ENCODE data around the gene NPS. TPM values are rescaled to one million over a fixed set of nuclear protein-coding genes. Genes with fewer than 3 reads are reported as not detected.

Gene NPS
- polyA plus RNA-seq, 1 experiment = not detected

GRCh38 chr10:127552446-127552845 lies 3.3 kb downstream of the NPS start:
- H3K9me3 ChIP-seq (ENCODE audit: control insufficient read depth, insufficient read depth, low read length) = no peaks in the 10 kb centered on the region; the same call in none of the 2 replicates
- no peak overlapping the region for H3K27ac ChIP-seq (ENCODE audit: low read depth, low read length)
- ChIA-PET POLR2A (no interaction called here), CTCF (no interaction called here)
- no peak overlapping the region for H3K4me3 ChIP-seq (ENCODE audit: low read depth, low read length)
- TF ChIP-seq, protein P1, sequence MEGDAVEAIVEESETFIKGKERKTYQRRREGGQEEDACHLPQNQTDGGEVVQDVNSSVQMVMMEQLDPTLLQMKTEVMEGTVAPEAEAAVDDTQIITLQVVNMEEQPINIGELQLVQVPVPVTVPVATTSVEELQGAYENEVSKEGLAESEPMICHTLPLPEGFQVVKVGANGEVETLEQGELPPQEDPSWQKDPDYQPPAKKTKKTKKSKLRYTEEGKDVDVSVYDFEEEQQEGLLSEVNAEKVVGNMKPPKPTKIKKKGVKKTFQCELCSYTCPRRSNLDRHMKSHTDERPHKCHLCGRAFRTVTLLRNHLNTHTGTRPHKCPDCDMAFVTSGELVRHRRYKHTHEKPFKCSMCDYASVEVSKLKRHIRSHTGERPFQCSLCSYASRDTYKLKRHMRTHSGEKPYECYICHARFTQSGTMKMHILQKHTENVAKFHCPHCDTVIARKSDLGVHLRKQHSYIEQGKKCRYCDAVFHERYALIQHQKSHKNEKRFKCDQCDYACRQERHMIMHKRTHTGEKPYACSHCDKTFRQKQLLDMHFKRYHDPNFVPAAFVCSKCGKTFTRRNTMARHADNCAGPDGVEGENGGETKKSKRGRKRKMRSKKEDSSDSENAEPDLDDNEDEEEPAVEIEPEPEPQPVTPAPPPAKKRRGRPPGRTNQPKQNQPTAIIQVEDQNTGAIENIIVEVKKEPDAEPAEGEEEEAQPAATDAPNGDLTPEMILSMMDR (IDR thresholded peaks at IDR 0.05; ENCODE audit: low read depth, low read length) = no peak
- no peaks in the 10 kb centered on the region for H3K27me3 ChIP-seq (ENCODE audit: control insufficient read depth, insufficient read depth, low read length)
- DNase-seq (ENCODE audit: low read depth, low spot score) = no peak

GRCh38 chr10:127553417-127553816 lies 4.3 kb downstream of the NPS start:
- POLR2A ChIA-PET = no interaction called here
- CTCF ChIA-PET = no interaction called here
- Histone ChIP-seq H3K9me3 (ENCODE audit: control insufficient read depth, insufficient read depth, low read length) (no peaks in the 10 kb centered on the region; the same call in none of the 2 replicates), H3K4me3 (ENCODE audit: low read depth, low read length) (no peak overlapping the region), H3K27ac (ENCODE audit: low read depth, low read length) (no peak overlapping the region), H3K27me3 (ENCODE audit: control insufficient read depth, insufficient read depth, low read length) (no peaks in the 10 kb centered on the region)
- DNase-seq (ENCODE audit: low read depth, low spot score) = no peak
- TF ChIP-seq, protein P1 (IDR thresholded peaks at IDR 0.05; ENCODE audit: low read depth, low read length) = no peak

- Histone ChIP-seq H3K9me3 (ENCODE audit: control insufficient read depth, insufficient read depth, low read length) (peaks cover 3% of the 10 kb centered on the region), H3K4me3 (ENCODE audit: low read depth, low read length) (no peak overlapping the region), H3K27me3 (ENCODE audit: control insufficient read depth, insufficient read depth, low read length) (no peaks in the 10 kb centered on the region), H3K27ac (ENCODE audit: low read depth, low read length) (no peak overlapping the region)
- ChIA-PET CTCF (no interaction called here), POLR2A (no interaction called here)
- TF ChIP-seq, protein P1 (IDR thresholded peaks at IDR 0.05; ENCODE audit: low read depth, low read length) = no peak
- no peak for DNase-seq (ENCODE audit: low read depth, low spot score)
These were observed 7.8 kb downstream of the NPS start for GRCh38 chr10:127556916-127557315.

GRCh38 chr10:127561647-127562046 lies 12.5 kb downstream of the NPS start:
- Histone ChIP-seq H3K27me3 (ENCODE audit: control insufficient read depth, insufficient read depth, low read length) (no peaks in the 10 kb centered on the region), H3K27ac (ENCODE audit: low read depth, low read length) (no peak overlapping the region), H3K4me3 (ENCODE audit: low read depth, low read length) (no peak overlapping the region), H3K9me3 (ENCODE audit: control insufficient read depth, insufficient read depth, low read length) (peaks cover 6% of the 10 kb centered on the region)
- POLR2A ChIA-PET = no interaction called here
- TF ChIP-seq, protein P1 (IDR thresholded peaks at IDR 0.05; ENCODE audit: low read depth, low read length) = no peak
- CTCF ChIA-PET = no interaction called here
- DNase-seq (ENCODE audit: low read depth, low spot score) = no peak

DNA sequence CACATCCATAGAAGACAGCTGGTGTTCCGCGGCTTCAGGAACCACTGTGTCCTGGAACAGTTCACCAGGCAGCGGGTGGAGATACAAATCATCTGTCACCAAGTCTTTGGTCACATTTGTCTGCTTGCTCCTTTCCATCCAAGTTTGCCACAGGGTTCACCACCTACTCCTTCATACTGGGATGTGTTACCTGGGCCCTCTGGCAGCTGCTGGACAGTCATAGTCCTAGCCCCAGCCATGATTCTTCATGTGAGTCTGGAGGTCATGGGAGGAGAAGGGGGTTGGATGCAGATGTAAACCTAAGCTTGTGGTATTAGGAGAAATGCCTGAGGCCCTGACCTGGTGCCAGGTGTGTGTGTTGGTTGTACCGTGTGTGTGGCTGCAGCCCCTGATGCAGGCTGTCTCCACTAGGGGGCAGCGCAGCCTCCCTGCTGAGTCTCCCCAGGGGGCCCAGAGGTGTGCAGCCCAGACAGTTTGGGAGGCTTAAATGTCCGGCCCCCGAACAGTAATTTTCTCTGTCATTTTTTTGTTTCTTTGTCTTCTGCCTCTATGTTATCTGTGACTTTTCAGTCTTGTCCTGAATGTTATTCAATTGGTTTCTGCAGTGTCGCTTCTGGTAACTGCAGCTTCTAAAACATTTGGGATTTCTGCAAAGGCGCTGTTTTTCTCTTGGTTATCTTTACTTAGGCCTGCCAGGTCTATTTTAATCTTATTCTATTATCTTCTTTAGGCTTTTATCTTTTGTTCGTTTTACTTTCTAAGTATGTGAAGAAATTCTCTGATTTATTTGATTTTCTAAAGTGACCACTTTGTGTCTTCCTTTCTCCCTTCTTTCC lies 14.8 kb downstream of the NPS start:
- TF ChIP-seq, protein P1 (IDR thresholded peaks at IDR 0.05; ENCODE audit: low read depth, low read length) = no peak
- DNase-seq (ENCODE audit: low read depth, low spot score) = no peak
- ChIA-PET POLR2A (no interaction called here), CTCF (interaction anchor here (0.6 kb wide), 1 partner anchor 108 kb away, joined by 4 read pairs; no protein-coding TSS in a partner anchor)
- Histone ChIP-seq H3K27me3 (ENCODE audit: control insufficient read depth, insufficient read depth, low read length) (no peaks in the 10 kb centered on the region), H3K27ac (ENCODE audit: low read depth, low read length) (no peak overlapping the region), H3K9me3 (ENCODE audit: control insufficient read depth, insufficient read depth, low read length) (peaks cover 6% of the 10 kb centered on the region), H3K4me3 (ENCODE audit: low read depth, low read length) (no peak overlapping the region)

All from AG04450 (cell line).